MM.1S (cell line): ENCODE results near the gene DDX31.
"Not testable (repeated sequence)": the region's sequence is repeated elsewhere in the genome, so short reads cannot be mapped to it uniquely, and the experiment has no call there.

Source experiments
- CTCF ChIP-seq: fragments of 300-600 bp; sonication (generic); IDR thresholded peaks from 2 replicates; pipeline ENCODE4 v1.5.1; 2016; ENCODE audit warnings: antibody characterized with exemption, low read length, mixed read lengths
- EZH2 ChIP-seq: fragments of 300-600 bp; sonication (generic); optimal IDR thresholded peaks from 2 replicates; pipeline ENCODE3; 2017; ENCODE audit warnings: low read depth, mild to moderate bottlenecking, antibody characterized with exemption, low read length, mixed read lengths
- EZH2phosphoT487 ChIP-seq: fragments of 300-600 bp; sonication (generic); IDR thresholded peaks from 2 replicates; pipeline ENCODE4 v1.6.1; 2018; ENCODE audit warnings: antibody characterized with exemption, low read length

- not testable (repeated sequence) for TF ChIP-seq CTCF, EZH2phosphoT487, EZH2
Observed at GRCh38 chr9:132568787-132569186, 101.0 kb downstream of the DDX31 start.
